Activated CD4-positive, alpha-beta memory T cell treated with anti-CD3 and anti-CD28 coated beads, Interleukin-2, amount 10 ng/mL, durations not matched to agents 7 days and 5 days (primary cell): ENCODE results near the gene ZNF485. TPM values are rescaled to one million over a fixed set of nuclear protein-coding genes. Genes with fewer than 3 reads are reported as not detected.
A peak's percentile ranks its signal among the peaks of the same experiment; 100 is the strongest.

Experiments
- CTCF ChIA-PET: fragments of 350-600 bp; sonication (Branson Sonifier 250); formaldehyde crosslinking; loops from one replicate; lab custom pipeline; 2021; ENCODE audit warnings: antibody characterized with exemption, inconsistent platforms; lab: Charles Lee
- POLR2A ChIA-PET: fragments of 350-600 bp; sonication (Branson Sonifier 250); formaldehyde crosslinking; loops from one replicate; lab custom pipeline; 2021; ENCODE audit warnings: antibody characterized with exemption; lab: Charles Lee
- DNase-seq: peaks from one replicate; pipeline ENCODE4 v3.0.0-alpha.2; 2020
- H3K27ac Mint-ChIP-seq: one replicate; pipeline ENCODE4 v1.8.0; 2021; ENCODE audit warnings: mild to moderate bottlenecking, mixed read lengths
- H3K27me3 Mint-ChIP-seq: one replicate; pipeline ENCODE4 v1.8.0; 2021; ENCODE audit warnings: mixed read lengths
- H3K36me3 Mint-ChIP-seq: one replicate; pipeline ENCODE4 v1.8.0; 2021; ENCODE audit warnings: low read depth, mixed read lengths
- H3K4me1 Mint-ChIP-seq: one replicate; pipeline ENCODE4 v1.8.0; 2021; ENCODE audit warnings: mixed read lengths
- H3K4me3 Mint-ChIP-seq: one replicate; pipeline ENCODE4 v1.8.0; 2021; ENCODE audit warnings: mild to moderate bottlenecking, mixed read lengths
- H3K9me3 Mint-ChIP-seq: one replicate; pipeline ENCODE4 v1.8.0; 2021; ENCODE audit warnings: mixed read lengths
- total RNA-seq, 2 experiments: library from RNA; stranded (reverse); gene quantifications; one replicate each; pipeline ENCODE4 v1.2.3, GENCODE V29; 2021

Gene ZNF485
- total RNA-seq, 2 experiments from 2014 or later: 1.5 to 1.6 TPM

DNA sequence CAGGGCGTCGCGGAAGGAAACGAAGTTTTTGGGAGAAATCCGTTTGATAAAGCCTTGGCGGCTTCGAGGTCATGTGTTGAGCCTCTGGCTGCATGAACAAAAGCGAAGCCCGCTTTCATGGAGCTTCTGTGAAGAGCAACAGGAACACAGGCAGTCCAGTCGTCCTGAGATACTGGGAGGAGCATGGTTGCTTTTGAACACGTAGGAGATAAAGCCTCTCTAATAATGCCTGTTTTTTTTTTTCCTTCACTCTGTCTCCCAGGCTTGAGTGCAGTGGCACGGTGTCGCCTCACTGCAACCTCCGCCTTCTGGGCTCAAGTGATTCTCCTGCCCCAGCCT, 42.9 kb downstream of the ZNF485 start:
- Mint-ChIP-seq H3K4me3 (peak overlapping the region; percentile 81), H3K9me3 (peaks cover 32% of the 10 kb centered on the region), H3K27me3 (peaks cover 6% of the 10 kb centered on the region), H3K36me3 (peaks cover 36% of the 10 kb centered on the region), H3K4me1 (peaks cover 12% of the 10 kb centered on the region), H3K27ac (no peak overlapping the region)
- no peak for DNase-seq
- CTCF ChIA-PET: interaction anchor here (1.6 to 1.8 kb wide), 2 partner anchors 27 to 40 kb away, joined by 4 to 5 read pairs; no protein-coding TSS in a partner anchor
- POLR2A ChIA-PET: interaction anchor here (0.7 to 1.5 kb wide), 3 partner anchors 41 to 867 kb away, joined by 3 to 4 read pairs (median 3); partner anchors contain the start of gene BMS1

DNA sequence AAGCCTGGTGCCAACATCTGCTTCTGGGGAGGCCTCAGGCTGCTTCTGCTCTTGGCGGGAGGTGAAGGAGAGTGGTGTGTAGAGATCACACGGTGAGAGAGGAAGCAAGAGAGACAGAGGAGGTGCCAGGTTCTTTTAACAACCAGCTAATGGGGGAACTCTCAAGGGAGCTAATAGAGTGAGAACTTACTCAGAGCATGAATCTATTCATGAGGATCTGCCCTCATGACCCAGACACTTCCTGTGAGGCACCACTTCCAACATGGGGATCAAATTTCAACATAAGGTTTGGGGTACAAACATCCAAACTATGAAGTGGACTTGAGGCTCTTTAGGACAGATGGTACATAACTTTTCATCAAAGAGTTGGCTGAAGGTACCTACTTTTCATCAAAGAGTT, 47.5 kb downstream of the ZNF485 start:
- DNase-seq: no peak
- ChIA-PET CTCF (no interaction called here), POLR2A (no interaction called here)
- H3K27ac Mint-ChIP-seq: no peak overlapping the region
- no peak overlapping the region for H3K4me3 Mint-ChIP-seq
- peaks cover 2% of the 10 kb centered on the region for H3K9me3 Mint-ChIP-seq
- peaks cover 12% of the 10 kb centered on the region for H3K27me3 Mint-ChIP-seq
- peaks cover 2% of the 10 kb centered on the region for H3K36me3 Mint-ChIP-seq
- peaks cover 6% of the 10 kb centered on the region for H3K4me1 Mint-ChIP-seq

DNA sequence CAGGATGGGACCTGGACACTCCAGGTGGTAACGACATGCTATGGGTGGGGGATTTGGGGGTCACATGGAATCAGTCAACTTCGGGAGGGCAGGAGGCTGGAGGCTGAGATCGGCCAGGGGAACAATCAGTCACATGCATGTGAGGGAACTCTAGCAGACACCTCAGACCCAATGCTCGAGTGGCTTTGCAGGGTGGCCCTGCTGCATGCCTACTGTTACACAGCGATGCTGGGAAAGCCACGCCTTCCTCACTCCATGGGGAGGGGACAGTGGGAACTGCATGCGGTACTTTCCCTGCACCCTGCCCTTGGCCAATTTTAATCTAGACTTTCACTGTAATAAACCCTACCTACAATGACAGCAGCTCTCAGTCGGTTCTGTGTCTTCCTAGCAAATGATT, 49.1 kb downstream of the ZNF485 start:
- no peaks in the 10 kb centered on the region for H3K4me1 Mint-ChIP-seq
- POLR2A ChIA-PET: no interaction called here
- CTCF ChIA-PET: no interaction called here
- H3K9me3 Mint-ChIP-seq: peaks cover 2% of the 10 kb centered on the region
- no peaks in the 10 kb centered on the region for H3K36me3 Mint-ChIP-seq
- H3K27me3 Mint-ChIP-seq: peaks cover 9% of the 10 kb centered on the region
- no peak overlapping the region for H3K4me3 Mint-ChIP-seq
- no peak for DNase-seq
- H3K27ac Mint-ChIP-seq: no peak overlapping the region

DNA sequence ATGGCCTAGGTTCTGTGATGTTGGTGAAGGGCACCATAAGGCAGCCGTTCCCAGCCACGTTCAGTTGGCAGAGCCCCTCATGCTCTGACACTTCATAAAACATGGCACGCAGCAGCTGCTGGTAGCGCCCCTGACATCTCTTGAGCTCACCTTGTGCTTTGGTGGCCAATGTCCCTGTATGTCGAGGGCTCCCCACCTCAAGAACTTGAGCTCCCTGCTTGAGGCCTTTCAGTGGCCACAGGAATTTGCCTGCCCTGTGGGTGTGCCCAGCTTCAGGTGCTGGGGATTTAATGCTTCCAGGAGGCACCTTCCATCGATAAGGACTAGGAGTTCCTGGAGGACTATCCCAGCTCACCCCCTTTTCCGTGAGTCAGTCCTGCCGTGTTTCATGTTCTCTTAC, 52.0 kb downstream of the ZNF485 start:
- Mint-ChIP-seq H3K9me3 (peaks cover 2% of the 10 kb centered on the region), H3K27me3 (peaks cover 5% of the 10 kb centered on the region), H3K4me1 (no peaks in the 10 kb centered on the region), H3K4me3 (no peak overlapping the region), H3K36me3 (no peaks in the 10 kb centered on the region), H3K27ac (no peak overlapping the region)
- CTCF ChIA-PET: interaction anchor here (0.6 to 1.9 kb wide), 3 partner anchors 12 to 61 kb away, joined by 3 to 5 read pairs (median 4); no protein-coding TSS in a partner anchor
- DNase-seq: no peak
- POLR2A ChIA-PET: no interaction called here

DNA sequence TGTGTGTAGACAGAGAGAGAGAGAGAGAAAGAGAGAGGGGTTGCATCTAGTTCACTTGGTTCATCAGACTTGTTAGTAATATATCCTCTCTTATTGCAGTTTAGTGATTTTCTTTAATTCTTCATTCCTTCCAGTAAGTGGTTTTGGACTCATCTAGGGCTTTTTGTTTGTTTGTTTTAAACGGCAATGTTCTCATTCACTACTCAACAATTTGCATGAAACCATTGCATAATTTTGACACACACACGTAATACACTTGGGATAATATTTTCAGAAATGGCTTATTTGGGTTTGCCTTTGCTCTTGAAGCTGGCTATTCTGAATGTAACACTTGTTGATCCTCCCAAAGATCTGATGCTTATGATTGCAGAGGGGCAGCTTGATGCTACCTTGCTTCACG, 58.8 kb downstream of the ZNF485 start:
- Mint-ChIP-seq H3K27ac (no peak overlapping the region), H3K27me3 (peaks cover 20% of the 10 kb centered on the region), H3K36me3 (no peaks in the 10 kb centered on the region), H3K9me3 (no peaks in the 10 kb centered on the region), H3K4me1 (no peaks in the 10 kb centered on the region), H3K4me3 (no peak overlapping the region)
- POLR2A ChIA-PET: no interaction called here
- no peak for DNase-seq
- CTCF ChIA-PET: no interaction called here

DNA sequence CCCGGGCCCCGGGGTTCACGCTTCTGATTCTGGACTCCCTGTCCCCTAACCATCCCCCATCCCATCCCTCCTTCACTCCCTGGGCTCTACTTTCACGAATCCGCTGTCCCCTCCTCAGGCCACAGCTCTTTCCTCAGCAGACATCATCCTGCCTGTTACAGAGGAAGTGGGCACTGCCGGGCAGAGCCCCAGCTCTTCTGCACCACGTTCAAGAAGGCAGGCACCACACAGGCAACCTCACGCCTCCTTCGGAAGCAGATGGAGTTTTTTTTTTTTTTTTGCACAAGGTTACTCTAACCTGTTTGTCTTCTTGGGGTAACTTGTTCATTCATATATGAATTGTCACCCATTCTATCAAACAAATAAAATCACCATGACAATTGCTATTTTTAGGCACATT, 60.3 kb downstream of the ZNF485 start:
- H3K27ac Mint-ChIP-seq: no peak overlapping the region
- no peak overlapping the region for H3K4me3 Mint-ChIP-seq
- POLR2A ChIA-PET: no interaction called here
- CTCF ChIA-PET: interaction anchor here (0.7 kb wide), 1 partner anchor 211 kb away, joined by 6 read pairs; no protein-coding TSS in a partner anchor
- H3K9me3 Mint-ChIP-seq: no peaks in the 10 kb centered on the region
- DNase-seq: no peak
- H3K36me3 Mint-ChIP-seq: no peaks in the 10 kb centered on the region
- H3K4me1 Mint-ChIP-seq: no peaks in the 10 kb centered on the region
- H3K27me3 Mint-ChIP-seq: peaks cover 20% of the 10 kb centered on the region

DNA sequence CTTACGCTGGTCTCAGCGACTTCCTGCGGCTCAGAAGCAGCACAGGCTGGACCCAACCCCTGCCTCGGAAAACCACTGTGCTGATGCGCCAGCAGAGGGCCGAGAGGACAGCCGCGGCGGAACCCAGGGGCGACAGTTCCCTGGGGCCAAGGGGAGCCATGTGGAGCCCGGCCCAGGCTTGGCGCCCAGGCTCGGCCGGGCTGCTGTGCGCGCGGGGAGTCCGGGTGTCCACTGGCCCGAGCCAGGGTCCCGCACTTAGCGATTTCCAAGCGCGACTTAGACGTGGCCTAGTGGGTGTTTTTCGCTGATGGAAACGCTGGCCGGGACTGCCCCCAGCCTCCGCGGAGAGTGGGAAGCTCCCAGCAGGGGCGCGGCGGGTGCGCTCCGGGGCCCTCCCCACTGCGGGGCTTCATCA, 61.1 kb downstream of the ZNF485 start:
- Mint-ChIP-seq H3K4me1 (no peaks in the 10 kb centered on the region), H3K27me3 (peaks cover 23% of the 10 kb centered on the region), H3K36me3 (no peaks in the 10 kb centered on the region), H3K4me3 (no peak overlapping the region), H3K9me3 (no peaks in the 10 kb centered on the region), H3K27ac (no peak overlapping the region)
- CTCF ChIA-PET: no interaction called here
- POLR2A ChIA-PET: no interaction called here
- no peak for DNase-seq

Other genes with a start within 250 kb of the ZNF485 start
- gene FXYD4, start 234.8 kb upstream of the ZNF485 start, total RNA-seq: not detected
- gene HNRNPF, start 197.3 kb upstream of the ZNF485 start, total RNA-seq: 100 to 1,000 TPM; 477 to 494 TPM
- gene ZNF487, start 169.3 kb upstream of the ZNF485 start, total RNA-seq: 1 to 10 TPM; 6.1 TPM
- gene ZNF239, start 31.8 kb upstream of the ZNF485 start, total RNA-seq: under 1 TPM; 0.15 to 0.25 TPM
- gene ZNF32, start 42.4 kb downstream of the ZNF485 start, total RNA-seq: 10 to 100 TPM; 10.4 to 10.9 TPM